GM21786 (cell line): ENCODE results near the gene BAD.

Experiments
- ATAC-seq: cut with Tn5 transposase; IDR thresholded peaks from one replicate; pipeline ENCODE4 v1.9.1; 2021; ENCODE audit not compliant: unreplicated experiment

Gene BAD

DNA sequence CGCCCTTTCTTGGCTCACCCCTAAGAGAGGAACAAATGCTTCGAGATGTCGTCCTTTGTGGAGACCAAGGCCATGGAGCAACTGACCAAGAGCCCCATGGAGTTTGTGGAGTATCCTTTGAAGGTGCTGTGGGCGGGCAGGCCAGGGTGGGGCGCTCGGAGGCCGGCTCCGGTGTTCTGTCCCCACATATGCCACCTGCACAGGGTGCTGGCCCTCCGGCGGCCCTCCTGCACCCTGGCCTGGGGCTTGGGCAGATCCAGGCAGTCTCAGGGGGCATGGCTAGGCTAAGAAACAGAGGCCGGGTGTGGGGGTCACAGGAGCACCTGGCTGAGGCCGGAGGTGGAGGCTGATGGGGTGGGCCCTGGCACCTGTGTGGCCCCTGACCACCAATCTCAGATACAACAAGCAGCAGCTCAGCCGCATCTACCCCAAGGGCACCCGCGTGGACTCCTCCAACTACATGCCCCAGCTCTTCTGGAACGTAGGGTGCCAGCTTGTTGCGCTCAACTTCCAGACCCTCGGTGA lies 22.8 kb downstream of the BAD start:
- no peak for ATAC-seq

DNA sequence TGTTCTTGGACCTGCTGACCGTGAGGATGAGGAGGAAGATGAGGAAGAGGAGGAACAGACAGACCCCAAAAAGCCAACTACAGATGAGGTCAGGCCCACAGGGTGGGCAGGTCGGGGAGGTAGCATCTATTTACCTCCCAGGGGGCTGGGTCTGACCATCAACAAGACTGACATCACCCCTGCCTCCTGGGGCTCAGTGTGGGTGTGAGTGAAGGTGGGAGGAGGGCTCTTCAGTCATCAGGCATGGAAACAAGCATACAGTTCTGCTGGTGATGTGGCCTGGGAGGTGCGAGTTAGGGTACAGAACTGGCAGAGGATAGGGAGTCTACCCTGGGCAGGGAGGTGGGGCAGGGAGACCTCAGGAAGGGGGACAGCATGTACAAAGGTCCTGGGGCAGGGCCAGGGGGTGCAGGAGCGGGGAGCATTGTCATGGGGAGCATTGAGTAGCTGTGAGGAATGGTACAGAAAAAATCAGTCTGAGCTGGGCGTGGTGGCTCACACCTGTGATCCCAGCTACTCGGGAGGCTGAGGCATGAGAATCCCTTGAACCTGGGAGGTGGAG lies 24.2 kb downstream of the BAD start:
- no peak for ATAC-seq

DNA sequence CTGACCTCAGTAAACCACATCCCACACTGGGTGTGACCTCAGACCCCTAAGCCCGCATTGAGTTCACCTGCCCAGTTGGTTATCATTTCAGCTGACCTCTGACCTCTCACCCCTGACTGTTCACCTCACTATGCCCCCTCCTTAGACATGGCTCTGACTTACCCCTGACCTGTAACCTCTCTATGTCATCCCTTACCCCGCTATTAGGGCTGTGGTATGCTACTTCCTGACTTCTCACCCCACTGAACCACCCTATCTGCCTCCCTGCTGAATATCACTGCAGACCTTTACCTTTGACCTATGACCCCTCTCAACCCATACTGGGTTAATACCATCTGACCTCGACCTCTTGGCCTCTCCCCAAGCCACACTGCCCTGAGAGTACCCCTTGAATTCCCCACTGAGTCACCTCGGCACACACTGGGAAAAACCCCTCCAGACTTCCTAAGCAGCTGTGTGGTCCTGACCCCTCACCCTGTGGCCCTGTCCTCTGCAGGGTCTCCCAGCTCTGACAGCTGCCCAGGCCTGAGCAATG lies 24.9 kb downstream of the BAD start:
- no peak for ATAC-seq

DNA sequence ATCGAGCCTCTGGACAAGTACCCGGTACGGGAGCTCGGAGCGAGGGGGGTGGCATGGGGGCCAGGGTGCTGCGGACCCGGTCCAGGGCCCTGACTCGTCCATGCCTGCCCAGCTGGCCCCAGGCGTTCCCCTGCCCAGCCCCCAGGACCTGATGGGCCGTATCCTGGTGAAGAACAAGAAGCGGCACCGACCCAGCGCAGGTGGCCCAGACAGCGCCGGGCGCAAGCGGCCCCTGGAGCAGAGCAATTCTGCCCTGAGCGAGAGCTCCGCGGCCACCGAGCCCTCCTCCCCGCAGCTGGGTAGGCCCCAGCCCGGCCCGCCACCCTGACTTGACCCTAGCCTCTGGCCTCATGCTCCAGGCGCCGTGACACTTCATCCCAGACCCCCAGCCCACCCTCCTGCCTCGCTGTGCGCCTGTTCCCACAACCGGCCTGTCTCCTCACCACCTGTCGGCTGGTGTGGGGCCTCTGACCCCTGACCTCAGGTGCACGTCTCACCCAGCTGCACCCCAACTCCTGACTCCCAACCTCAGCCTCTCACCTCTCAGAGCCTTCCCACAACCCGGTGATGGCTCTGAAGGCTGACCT lies 25.4 kb downstream of the BAD start:
- ATAC-seq: no peak

DNA sequence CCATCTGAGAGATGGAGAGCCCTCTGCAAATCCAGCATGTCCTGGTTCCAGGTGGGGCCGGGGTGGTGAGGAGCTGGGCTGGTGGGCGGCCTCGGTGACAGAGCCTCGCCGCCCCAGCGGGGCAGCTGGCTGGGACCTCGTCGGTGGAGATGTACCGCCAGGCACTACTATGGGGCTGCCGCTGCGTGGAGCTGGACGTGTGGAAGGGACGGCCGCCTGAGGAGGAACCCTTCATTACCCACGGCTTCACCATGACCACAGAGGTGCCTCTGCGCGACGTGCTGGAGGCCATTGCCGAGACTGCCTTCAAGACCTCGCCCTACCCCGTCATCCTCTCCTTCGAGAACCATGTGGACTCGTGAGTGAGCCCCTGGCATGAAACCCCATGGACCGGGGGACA lies 26.1 kb downstream of the BAD start:
- no peak for ATAC-seq

DNA sequence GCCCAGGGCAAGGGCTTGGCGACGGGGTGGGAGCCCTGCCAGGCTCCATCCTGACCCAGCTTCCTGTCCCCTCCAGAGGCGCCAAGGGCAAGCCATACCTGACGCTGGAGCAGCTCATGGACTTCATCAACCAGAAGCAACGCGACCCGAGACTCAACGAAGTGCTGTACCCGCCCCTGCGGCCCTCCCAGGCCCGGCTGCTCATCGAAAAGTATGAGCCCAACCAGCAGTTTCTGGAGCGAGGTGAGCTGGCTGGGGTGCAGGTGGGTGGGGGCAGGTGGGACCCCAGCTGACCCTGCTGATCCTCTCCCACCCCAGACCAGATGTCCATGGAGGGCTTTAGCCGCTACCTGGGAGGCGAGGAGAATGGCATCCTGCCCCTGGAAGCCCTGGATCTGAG lies 28.2 kb downstream of the BAD start:
- no peak for ATAC-seq

DNA sequence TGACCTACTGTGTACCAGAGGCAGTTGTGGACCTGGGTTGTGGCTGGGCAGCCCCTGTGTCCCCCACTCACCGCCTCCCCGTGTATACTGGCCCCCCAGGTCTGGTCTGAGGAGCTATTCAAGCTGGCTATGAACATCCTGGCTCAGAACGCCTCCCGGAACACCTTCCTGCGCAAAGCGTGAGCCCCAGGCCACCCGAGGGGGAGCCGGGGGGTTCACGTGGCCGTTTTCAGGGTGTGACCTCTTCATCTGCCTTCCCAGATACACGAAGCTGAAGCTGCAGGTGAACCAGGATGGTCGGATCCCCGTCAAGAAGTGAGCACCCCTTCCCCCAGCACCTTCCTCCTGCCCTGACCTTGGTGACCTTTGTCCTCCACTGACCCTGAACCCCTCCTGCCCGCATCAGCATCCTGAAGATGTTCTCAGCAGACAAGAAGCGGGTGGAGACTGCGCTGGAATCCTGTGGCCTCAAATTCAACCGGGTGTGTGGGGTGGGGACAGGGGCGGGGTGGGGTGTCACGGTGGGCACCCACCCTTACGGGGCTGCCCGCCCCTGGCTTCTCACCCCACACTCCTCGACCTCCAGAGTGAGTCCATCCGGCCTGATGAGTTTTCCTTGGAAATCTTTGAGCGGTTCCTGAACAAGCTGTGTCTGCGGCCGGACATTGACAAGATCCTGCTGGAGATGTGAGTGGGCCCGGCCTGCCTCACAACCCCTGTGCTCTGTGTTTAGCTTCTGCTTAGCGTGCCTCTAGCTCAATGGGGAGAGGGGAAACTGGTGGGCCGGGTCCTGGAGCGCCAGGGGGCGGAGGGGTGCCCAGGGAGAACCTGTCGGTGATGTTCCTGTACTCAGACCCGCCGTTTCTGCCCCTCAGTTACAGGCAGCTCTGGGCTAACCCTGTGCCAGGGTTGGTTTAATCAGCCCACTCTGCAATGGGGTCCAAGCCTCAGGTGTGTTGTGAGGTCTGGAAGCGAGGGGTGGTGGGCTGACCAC lies 29.0 kb downstream of the BAD start:
- ATAC-seq: no peak

DNA sequence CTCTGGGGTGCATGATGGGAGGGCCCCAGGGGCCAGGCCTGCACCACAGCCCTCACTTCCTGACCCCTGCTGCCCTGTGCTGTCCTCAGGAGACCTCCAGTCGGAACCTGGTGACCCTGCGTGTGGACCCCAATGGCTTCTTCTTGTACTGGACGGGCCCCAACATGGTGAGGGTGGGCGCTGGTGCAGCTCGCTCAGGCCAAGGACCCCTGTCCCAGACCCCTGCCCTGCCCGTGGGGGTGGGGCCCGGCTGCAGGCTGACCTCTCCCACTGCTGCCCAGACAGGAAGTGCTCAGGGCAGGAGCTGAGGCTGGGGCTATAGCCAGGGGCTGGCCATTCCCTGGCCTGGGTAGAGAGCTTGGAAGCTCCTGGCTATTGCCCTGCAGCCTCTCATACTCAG lies 30.1 kb downstream of the BAD start:
- no peak for ATAC-seq

DNA sequence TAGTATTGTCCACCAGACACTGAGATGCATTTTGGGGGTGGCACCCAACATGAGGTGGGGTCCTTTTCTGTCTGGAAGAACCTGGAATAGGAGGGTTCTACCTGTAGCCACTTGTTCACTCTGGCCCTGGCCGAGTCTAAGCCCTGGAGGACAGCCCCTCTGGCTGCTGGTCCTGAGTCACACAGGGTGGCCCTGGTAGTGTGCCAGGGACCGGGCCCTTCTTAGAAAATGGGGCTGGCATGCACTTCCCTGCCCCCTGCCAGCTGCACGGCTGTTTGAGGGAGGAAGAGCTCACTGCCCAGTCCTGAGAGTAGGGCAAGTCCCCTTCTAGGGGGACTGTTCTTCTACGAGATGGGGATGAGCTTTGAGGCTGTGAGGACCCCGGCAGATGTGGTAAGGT lies 31.0 kb downstream of the BAD start:
- ATAC-seq: no peak

DNA sequence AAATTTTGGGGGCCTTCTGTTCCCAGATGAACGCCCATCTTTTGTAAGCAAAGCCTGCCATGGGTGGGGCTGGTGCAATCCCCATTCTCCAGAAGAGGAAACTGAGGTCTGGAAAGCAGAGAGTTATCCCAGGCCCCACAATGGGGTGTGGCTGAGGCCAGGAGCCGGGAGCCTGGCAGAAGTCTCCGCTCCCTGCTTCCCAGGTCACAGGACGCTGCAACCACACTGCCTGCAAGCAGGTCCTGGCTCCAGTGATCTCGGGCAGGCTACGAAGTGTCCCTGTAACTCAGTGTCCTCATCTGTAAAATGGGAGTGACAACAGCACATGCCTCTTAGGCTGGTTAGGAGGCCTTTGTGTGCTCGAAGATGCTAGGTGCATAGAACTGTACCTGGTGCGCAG lies 31.4 kb downstream of the BAD start:
- no peak for ATAC-seq

DNA sequence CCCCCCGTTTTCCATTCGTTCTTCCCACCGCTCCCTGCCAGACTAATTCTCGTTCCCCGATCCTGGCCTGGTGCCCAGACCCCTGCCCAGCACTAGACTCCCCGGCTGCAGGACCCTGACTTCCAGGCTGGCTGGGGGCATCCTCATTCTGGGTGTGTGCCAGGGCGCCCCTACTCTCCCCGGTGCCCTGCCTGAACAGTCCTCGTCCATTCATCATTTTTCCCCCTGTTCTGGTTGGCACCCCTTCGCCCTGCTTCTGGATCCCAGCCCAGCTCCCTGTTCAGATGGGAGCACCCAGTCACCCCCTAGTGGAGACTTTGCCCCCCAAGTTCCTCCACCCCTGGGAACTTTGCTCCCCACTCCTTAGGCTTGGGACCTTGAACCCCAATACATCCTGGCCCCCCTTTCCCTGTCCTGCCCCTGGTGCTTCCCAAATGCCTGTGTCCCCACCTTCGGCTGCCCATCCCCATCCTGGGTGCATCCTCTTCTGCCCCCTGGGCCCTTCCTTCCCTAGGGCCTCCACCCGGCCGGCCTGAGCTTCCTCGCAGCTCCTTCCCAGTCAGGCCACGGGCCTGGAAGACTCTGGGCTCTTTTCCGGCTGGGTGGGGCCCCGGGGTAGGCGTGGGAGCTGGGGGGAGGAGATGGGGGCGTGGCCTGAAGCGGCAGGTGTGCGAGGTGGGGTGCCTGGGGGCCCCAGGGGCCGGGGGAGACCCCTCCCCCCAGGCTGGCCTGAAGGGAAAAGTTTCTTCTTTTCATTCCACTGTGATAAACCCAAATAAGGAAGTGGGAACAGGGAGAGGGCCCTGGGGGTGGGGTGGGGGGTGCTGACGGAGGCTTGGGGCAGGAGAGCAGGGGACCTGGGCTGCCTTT lies 32.2 kb downstream of the BAD start:
- ATAC-seq: no peak

DNA sequence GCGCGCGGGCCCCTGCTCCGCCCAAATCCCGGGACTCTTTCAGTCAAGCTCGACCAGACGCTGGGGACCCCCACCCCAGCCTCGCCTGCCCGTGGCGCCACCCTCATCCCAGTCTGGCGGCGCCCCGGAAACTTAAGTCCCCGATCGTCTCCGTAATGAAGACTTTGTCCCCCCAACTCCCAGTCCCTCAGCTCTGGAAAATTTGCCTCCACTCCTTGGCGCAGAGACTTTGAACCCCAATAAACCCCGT lies 32.8 kb downstream of the BAD start:
- ATAC-seq: no peak

DNA sequence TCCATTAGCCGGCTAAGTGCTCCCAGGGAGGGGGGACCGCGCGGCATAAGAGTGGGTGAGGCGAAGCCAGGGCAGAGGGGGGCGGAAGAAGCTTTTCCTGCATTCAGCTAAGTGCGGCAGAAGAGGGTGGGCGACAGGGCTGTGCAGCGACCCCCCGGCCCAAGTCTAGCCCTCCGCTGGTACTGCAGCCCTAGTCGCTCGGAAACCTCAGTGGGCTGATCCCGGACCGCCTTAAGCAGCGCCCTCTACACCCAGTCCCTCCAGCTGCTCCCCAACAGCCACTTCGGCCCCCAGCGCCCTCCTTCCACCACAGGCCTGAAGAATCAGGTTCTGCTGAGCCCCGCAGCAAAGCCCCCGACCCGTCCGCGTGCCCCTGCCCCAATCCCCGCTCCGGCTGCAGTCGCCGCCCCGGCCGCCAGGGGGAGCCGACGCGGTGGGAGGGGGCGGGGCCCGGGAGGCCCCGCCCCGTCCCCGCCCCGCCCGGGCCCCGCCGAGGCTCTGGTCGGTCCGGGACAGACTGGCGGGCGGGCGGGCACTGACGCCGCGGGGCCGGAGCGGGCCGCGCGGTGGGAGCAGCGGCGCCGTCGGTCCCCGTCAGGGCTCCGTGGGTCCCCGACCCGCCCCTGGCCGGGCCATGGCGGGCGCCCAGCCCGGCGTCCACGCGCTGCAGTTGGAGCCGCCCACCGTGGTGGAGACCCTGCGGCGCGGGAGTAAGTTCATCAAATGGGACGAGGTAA lies 33.3 kb downstream of the BAD start, which contains the start of gene PLCB3:
Gene PLCB3, plus strand, starts transcription at position 515 of the 737 bp plus-strand sequence. Its CDS starts 120 bp downstream, at position 635.
- ATAC-seq: no peak

DNA sequence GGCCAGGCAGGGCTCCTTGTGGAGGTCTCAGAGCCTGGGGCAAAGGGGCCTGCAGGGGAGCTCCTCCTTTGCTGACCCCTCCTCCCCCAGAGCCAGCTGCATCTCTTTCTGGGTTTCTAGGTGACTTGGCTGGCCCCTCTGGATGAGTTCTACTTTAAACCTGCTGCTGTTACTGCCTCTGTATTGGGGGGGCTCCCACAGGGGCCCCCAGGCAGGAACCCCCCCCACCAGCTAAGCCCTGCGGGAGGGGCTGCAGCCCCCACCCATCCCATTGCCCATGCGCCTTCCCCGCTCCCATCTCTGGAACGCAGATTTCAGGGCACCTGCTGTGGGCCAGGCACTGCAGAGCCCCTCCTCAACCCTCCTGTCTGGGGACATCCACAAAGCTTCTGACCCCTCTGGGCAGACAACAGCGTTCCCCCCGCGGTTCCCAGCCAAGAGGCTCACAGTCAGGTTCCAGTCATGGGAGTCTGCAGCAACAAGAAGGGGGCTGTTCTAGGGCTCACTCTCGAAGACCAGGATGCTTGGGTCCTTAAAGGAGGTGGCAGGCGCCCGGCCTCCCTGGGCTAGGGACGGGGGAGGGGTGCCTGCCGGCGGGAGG lies 34.0 kb downstream of the BAD start:
- no peak for ATAC-seq

DNA sequence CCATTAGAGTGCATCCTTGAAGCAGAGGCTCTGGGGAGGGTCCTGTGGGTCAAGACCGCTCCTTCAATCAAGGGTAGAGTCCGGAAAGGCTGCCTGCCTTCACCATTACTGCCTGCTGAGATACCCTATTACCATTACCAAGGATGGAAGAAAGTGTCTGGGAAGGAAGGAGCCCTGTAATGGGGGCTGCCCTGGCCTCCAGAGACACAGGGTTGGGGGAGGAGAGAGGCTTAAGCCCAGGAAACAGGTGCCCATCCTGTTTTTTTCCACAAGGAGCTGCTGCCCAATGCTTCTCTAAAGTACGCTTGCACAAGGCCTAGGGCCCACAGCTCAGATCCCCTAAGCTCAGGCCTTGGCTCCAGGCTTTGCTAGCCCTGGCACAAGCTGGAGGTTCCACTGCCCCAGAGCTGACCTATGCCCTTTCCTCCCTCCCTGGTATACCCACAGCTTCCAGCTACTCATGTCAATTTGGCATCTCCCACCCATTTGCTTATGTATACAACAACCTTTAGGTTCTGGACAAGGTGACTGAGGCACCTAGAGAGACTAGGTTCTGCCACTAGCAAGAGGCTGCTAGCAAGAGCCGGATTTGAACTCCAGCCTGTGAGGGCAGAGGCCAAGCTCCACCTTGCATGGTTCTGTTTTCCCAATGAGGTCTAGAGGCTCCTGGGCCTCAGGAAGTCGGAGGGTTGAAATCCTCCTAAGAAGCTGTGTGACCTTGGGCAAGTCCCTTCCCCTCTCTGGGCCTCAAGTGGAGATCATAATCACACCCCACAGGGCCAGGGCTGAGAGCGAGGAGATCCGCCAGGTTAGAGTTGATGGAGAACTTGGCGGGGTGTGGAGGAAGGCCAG lies 34.7 kb downstream of the BAD start:
- no peak for ATAC-seq

DNA sequence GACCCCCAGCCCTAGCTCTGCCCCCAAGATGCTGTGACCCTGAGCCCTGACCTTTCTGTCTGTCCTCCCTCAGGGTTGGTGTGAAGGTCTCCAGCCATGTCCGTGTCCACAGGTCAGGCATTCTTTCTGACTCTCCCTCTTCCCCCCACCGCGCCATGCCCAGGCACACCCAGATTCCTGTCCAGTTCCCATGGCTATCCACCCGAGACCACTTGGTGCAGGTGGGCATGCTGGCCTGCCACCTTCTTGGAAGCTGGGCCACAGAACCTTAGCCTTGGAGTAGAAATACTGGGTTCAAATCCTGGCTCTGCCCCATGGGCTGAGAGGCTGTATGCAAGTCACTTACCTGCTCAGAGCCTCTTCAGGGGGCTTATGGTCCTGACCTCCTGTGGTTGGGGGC lies 35.4 kb downstream of the BAD start:
- ATAC-seq: no peak

DNA sequence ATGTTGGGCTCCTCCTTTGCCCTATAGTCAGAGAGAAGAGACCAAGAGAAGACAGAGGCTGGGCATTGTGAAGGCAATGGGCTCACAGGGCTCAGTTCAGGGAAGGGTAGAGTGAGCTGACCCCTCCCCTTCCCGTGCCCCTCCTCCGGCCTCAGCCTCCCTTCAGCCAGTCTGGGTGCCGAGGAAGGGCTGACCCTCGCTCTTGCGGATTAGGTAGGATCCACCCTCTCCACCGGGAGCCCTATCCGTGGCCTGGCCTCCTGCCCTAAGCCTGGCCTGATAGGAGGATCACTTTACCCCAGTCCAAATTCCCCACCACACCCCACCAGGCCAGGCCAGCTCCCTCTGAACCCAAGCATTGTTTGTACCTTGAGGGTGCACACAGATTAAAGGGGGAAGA lies 35.9 kb downstream of the BAD start:
- no peak for ATAC-seq

DNA sequence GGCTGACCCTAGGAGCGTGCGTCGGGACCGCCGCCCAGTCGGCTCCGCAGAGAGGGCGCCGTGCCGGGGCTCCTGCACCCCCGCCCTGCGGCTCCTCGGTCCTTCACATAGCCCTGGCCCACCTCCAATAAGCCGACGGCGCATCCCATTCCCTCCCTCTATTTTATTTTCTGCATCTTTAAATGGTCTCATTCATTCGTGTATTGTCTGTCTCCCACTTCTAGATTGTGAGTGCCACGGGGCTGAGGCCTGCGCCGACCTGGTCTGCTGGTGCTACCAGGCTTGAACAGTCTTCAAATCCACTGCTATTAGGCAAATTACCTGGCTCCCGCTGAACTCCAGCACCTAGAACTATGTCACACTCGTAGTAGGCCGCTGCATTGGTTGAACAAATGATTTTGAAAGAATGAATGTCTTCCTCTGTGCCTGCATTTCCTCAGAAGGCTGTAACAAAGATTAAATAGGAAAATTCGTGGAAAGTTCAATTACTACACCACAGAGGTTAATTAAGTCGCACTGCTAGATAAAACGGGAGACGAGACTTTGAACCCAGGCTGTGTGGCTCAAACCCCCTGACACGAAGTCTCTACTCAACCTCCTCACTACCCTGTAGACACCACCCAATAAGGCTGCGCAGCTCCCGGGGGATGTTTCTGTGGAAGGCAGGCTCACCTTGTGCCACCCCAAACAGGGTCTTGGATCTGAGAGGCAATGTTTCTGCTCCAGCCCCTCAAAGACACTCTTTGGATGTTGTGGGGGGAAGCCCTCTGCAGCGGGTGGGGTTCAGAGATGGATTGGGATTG lies 36.5 kb downstream of the BAD start:
- no peak for ATAC-seq
